ENCODE measurements around the gene GSTM4.
"Not testable (repeated sequence)": the region's sequence is repeated elsewhere in the genome, so short reads cannot be mapped to it uniquely, and the experiment has no call there.

GRCh38 chr1:109669949-109670302 lies 14.0 kb downstream of the GSTM4 start:
- TF ChIP-seq CTCF (IDR thresholded peaks at IDR 0.05; ENCODE audit: borderline replicate concordance, extremely low read depth, low read length, poor library complexity, severe bottlenecking); EZH2 (IDR thresholded peaks at IDR 0.05; ENCODE audit: borderline replicate concordance, low read depth, low read length, severe bottlenecking): not testable (repeated sequence)

Measured in DND-41 (cell line).